HG02885 (cell line): Measurements from ENCODE around the gene SERP2.
"Not testable (repeated sequence)": the region's sequence is repeated elsewhere in the genome, so short reads cannot be mapped to it uniquely, and the experiment has no call there.

Source experiments
- ATAC-seq: cut with Tn5 transposase; IDR thresholded peaks from one replicate; pipeline ENCODE4 v1.9.1; 2021; ENCODE audit warnings: mild to moderate bottlenecking; ENCODE audit not compliant: unreplicated experiment, poor library complexity

The SERP2 gene

GRCh38 chr13:44373601-44374347 lies at the start of gene SERP2:
SERP2 (plus strand) TSS chr13:44373824; CDS start chr13:44374026, 202 bp downstream.
- no peak for ATAC-seq

DNA sequence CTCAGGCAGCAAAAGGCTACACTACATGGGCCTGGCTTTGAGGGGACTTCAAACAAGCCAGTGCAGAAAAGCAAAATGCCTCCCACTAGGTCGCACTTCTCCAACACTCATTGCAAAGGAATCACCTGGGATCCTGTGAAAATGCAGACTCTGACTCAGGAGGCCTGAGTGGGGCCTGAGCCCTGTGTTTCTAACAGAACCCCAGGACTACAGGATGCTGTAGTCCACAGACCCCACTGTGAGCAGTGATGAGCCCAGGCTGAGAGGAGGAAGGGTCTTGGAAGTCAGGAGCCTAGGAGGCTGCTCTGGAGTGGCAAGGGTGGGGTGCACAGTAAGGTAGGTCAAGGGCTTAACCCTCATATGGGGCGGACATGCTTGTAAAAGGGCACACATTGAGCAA lies 46.7 kb upstream of the SERP2 start:
- no peak for ATAC-seq

- ATAC-seq = not testable (repeated sequence)
Measured at GRCh38 chr13:44329041-44329440, 44.6 kb upstream of the SERP2 start.

DNA sequence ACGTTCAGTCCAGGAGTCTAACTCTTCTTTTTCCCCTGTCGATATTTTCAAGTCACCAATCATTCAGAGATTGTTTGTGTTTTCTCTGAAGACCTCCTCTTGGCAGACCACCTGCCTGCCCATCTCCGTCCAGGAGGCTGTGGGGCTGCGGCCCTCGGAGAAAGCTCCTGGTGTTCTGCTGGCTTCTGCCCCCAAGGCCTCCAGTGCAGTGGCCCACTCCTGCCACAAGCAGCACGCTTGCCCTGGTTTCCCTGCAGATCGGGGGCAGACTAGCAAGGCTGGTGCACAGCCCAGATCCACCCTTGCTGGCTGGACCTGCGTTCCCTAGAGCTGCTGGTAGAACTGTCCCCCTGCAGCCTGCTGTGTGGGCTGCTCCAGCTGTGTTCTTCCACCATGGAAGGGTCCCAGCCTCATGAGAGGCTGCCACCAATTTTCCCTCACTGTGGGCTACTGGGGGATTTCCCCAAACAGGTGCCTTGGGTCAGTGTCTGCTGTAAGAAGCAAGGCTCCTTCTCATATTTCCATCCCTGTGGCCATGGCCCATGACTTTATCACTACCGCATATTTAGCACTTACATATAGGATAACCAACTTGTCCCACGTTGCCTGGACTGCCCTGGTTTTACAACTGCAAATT lies 43.6 kb upstream of the SERP2 start:
- ATAC-seq = no peak

- ATAC-seq = no peak
Measured at GRCh38 chr13:44331446-44331845, 42.2 kb upstream of the SERP2 start.

GRCh38 chr13:44331912-44332851 lies 41.4 kb upstream of the SERP2 start:
- ATAC-seq = no peak

DNA sequence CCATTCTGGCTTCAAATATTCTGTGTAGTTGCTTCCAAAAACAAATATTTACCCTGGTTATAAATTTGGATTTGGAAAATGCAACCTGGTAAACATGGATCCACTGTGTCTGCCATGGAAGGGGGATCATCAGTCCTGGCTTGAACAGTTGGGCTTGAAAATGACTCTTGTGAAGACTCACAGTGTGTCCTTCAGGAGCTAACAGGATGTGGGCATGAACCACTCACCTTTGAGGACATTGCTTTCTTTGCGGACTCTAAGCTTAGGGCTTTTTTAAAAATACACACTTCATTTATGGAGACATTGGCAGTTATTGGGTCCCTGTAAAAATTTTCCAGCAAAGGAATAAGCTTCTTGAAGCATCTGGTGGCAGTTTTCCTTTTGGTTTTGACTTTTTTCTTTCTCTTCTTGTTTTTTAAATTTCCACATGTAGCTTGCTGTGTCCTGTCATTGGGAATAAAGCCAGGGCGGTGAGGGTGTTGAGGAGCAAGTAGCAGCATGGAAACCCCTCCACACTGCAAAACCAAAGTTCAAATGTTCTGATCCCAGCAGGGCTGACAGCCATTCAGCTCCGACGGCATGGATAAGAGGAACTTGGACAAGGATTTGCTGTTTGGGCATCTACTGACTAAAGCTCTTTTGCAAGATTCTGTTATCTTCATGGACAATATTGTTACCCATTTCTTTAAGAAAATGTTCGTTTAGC lies 39.5 kb upstream of the SERP2 start:
- no peak for ATAC-seq

DNA sequence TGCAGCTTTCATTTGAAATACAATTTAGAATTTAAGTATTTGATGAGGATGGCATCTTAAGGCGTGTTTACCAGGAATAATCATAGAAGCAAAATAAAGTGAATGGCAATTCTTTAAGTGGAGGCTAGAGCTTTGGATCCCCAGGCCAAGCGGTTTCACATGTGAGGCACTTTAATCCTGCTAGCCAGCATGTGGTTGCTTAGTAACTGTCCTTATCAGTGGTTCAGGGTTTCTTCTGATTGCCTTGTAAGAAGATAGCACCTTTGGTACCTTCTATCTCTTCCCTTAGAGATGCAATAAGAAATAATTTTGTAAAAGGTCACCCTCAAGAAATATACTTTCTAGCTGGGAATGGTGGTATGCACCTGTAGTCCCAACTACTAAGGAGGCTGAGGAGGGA lies 38.9 kb upstream of the SERP2 start:
- no peak for ATAC-seq

- ATAC-seq = no peak
Measured at GRCh38 chr13:44336934-44337333, 36.7 kb upstream of the SERP2 start.

DNA sequence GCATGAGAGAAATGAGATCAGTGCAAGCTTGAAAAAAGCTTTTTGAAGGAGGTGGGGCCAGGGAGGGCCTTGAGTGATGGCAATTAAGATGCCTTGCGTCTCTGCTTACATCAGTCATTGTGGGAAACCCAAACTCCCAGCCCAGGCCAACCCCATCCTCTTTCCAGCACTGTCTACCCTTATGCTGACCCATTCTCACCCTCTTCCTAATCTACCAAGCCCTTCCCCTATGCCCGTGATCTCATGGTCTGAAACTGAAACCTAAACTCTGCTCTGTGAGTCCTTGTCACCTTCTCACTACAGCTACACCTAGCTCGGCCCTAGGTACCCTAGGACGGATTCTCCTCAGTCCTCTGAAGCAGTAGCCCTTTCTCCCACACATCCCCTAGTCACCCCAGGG lies 36.0 kb upstream of the SERP2 start:
- no peak for ATAC-seq

DNA sequence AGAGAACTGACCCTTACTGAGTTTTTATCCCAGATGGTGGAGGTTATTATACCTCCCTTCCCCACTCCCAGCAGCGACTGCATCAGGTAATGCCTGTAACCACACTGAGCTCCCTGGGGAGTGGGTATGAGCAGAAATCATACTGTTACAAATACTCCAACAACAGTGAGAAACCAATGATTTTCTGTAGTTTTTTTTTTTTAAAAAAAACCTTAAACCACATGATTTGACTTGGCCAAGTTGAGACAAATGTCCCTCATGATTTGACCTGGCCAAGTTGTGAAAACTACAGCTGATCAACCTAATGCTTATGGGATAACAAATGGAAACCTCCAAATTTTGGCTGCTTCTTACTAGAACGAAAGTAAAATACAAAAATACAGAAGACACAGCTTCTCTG lies 33.1 kb upstream of the SERP2 start:
- ATAC-seq = no peak

DNA sequence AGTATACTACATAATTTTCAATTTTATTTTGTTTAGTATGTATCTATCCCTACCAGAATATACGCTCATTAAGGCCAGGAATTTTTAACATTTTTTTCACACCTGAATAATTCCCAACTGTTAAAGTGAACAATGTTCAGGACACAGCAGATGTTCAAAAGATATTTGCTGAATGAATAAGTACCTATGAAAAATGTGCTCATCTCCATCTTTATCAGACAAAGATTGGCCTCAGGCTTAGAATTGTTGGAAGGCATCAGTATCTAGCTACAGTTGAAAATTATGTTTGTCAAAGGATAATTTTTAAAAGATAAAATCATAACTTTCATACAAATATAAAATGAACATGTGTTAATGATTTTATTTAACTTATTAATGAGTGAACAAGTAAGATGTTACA lies 30.9 kb upstream of the SERP2 start:
- no peak for ATAC-seq

- no peak for ATAC-seq
Measured at GRCh38 chr13:44346534-44346933, 27.1 kb upstream of the SERP2 start.

DNA sequence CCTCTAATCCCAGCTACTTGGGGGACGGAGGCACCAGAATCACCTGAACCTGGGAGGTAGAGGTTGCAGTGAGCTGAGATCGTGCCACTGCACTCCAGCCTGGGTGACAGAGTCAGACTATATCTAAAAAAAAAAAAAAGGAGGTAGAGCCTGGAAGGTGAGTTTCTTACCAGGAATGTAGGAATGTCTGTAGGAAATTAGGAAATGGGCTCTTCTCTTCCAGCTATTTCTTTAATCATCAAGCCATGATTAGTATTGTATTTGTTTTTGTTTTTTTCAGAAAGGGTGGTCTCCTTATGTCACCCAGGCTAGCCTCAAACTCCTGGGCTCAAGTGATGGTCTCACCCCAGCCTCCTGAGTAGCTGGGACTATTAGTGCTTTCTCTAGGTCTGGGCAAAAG lies 26.3 kb upstream of the SERP2 start:
- no peak for ATAC-seq

DNA sequence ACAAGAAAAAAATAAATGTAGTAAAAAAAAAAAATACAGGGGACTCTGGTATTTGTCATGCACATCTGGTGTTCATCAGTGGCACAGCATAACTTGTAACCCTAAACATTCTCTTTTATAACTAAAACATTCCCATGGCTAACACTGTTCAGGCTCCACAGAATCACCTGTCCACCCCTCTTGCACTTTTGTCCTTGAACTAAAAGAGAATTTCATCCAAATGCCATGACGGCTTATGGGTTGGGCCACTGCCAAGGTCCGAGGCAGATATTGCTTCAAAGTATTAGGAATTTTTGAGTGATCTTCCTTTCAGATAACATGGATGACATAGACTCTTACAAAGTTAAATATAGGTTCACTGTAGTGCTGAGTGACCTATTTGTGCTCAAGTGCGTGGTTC lies 25.7 kb upstream of the SERP2 start:
- no peak for ATAC-seq

DNA sequence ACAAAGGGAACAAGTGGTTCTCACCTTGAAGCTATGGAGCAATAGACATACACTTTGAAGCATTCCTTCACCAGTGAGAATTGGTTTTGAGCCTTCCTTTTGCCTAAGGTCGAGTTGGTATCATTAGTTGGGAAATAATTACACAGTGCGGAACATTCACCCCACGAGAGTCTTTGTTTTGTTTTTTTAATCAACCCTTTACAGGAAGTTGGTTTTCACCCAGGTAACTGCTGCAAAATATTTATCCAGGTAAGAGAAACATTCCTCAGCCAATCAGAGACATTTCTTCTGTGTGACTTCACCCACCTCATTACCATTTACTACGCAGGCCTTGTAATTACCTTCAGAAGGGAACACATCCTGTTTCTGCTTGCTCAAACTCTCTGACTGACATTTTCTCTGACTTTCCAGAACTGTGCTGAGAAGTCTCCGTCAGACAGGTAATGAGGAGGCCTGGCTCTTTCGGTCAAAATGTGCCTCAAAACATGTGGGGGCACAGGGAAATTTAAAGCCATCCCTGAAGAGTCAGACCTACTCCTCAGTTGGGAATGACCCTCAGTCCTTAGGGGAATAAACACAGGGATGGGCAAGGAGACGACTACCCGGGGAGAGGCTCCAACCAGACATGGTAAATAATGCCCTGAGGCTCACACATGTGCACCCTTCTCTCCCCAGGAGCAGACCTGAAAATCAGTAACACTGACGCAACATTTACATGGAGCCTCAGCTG lies 22.7 kb upstream of the SERP2 start:
- no peak for ATAC-seq

DNA sequence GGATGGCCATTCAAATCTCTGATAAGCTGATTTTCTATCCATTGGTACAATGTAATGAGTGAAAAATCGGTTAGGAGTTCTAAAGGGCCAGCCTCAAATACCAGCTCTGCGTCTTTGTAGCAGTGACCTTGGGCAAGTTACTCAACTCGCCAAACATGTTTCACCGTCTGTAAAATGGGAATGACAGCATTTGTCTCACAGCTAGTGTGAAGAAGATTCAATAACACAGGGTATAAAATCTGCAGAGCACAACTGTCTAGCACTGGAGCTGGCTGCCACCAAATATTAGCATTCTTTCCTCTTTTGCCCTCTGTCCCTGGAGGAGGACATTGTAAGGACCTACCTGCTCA lies 22.1 kb upstream of the SERP2 start:
- no peak for ATAC-seq

GRCh38 chr13:44352202-44352601 lies 21.4 kb upstream of the SERP2 start:
- ATAC-seq = no peak

GRCh38 chr13:44352671-44353070 lies 21.0 kb upstream of the SERP2 start:
- no peak for ATAC-seq

- ATAC-seq = no peak
Measured at GRCh38 chr13:44354331-44354730, 19.3 kb upstream of the SERP2 start.
